Measurements from ENCODE around the gene CACNA1D.

CACNA1D gene

DNA sequence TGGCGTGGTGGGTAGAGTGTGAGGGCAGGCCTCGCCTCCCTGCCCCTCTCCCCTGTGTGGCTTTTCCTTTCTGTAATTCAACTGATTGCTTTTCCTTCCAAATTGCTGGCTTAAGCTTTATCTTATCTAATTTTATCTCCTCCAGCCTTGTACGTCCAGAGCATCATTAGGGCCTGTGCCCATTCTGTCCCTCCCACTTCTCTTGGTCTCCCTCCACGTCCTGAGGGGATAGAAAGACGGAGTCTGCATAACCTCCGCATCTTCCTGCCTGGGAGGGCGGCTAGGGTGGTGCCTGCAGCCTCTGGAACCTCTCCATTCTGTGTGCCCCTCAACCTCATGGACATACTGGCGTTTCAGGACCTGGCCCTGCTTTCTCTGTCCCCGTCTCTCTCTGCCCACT, 39.8 kb downstream of the CACNA1D start:
- no peak for DNase-seq (ENCODE audit: extremely low read depth, low read depth)
- H3K4me3 ChIP-seq (replicated peaks; ENCODE audit: low read depth, low read length): no peak overlapping the region
- TF ChIP-seq, protein P1, sequence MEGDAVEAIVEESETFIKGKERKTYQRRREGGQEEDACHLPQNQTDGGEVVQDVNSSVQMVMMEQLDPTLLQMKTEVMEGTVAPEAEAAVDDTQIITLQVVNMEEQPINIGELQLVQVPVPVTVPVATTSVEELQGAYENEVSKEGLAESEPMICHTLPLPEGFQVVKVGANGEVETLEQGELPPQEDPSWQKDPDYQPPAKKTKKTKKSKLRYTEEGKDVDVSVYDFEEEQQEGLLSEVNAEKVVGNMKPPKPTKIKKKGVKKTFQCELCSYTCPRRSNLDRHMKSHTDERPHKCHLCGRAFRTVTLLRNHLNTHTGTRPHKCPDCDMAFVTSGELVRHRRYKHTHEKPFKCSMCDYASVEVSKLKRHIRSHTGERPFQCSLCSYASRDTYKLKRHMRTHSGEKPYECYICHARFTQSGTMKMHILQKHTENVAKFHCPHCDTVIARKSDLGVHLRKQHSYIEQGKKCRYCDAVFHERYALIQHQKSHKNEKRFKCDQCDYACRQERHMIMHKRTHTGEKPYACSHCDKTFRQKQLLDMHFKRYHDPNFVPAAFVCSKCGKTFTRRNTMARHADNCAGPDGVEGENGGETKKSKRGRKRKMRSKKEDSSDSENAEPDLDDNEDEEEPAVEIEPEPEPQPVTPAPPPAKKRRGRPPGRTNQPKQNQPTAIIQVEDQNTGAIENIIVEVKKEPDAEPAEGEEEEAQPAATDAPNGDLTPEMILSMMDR (IDR thresholded peaks at IDR 0.05; ENCODE audit: low read depth, low read length, missing control alignments): no peak

DNA sequence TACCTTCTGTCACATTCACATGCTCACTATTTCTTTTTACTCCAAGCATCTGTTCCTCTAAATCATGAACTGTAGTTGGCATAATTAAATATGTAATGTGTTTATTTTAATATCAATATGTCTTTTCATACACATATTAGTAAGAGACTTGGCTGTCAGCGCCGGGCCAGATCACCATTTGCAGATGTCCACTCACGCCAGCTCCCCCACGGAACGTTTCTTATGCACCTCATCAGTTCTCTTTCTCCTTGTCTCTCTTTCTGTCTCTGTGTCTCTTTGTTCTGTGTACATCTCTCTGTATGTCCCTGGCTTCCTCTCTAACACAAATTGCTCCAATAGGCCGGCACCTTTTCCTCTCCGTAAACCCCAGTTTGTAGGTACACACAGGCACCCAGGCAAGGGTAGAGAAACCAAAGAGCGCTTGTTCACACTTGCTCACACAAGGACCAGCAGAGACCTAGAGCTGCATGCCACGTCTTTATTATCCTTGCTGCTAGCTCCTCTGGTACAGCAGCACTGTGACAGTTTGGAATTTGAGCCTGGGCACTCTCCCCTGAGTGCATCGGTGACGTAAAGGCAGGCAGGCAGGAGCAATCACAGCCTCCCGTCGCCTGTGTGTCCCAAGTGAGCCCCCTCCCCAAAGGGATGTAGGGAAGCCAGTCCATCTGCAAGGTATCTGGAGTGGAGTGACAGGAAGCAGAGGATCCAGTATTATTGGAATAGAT, 40.4 kb downstream of the CACNA1D start:
- no peak for DNase-seq (ENCODE audit: extremely low read depth, low read depth)
- TF ChIP-seq, protein P1 (IDR thresholded peaks at IDR 0.05; ENCODE audit: low read depth, low read length, missing control alignments): no peak
- no peak overlapping the region for H3K4me3 ChIP-seq (replicated peaks; ENCODE audit: low read depth, low read length)

DNA sequence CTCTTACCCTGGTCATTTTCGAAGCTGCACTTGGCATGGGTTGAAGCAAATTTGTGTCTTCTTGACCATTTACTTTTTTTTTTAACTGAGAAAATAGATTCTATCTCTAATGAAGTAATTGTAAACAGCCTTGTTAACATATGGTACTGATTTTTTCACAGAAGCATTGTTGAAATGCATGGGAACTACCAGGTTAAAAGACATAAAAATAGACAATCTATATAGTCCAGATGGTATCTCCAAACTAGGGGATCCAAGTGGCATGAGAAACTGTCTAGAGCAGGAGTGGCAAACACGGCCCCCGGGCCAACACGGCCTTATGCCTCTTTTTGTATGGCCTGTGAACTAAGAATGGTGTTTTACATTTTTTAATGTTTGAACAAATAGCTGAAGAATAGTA, 41.9 kb downstream of the CACNA1D start:
- no peak for DNase-seq (ENCODE audit: extremely low read depth, low read depth)
- H3K4me3 ChIP-seq (replicated peaks; ENCODE audit: low read depth, low read length): no peak overlapping the region
- TF ChIP-seq, protein P1 (IDR thresholded peaks at IDR 0.05; ENCODE audit: low read depth, low read length, missing control alignments): no peak

DNA sequence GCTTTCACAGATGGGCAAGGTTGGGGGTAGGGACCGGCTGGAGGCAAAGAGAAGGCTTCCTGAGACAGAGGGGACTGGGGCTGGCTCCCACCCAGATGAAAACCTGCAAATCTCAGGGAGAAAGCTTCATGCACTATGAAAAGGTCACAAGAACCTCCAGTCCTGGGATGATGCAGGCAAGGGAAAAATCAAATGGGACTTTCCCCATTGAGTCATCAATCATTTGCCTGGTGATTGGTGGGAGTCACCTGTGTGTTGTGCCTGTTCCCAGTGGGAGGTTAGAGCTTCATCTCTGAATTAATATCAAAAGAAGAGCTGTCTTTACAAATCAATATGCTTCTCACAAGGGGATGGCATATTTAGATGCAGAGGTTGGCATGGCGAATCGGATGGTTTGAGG, 49.9 kb downstream of the CACNA1D start:
- TF ChIP-seq, protein P1 (IDR thresholded peaks at IDR 0.05; ENCODE audit: low read depth, low read length, missing control alignments): no peak
- H3K4me3 ChIP-seq (replicated peaks; ENCODE audit: low read depth, low read length): no peak overlapping the region
- DNase-seq (ENCODE audit: extremely low read depth, low read depth): no peak

DNA sequence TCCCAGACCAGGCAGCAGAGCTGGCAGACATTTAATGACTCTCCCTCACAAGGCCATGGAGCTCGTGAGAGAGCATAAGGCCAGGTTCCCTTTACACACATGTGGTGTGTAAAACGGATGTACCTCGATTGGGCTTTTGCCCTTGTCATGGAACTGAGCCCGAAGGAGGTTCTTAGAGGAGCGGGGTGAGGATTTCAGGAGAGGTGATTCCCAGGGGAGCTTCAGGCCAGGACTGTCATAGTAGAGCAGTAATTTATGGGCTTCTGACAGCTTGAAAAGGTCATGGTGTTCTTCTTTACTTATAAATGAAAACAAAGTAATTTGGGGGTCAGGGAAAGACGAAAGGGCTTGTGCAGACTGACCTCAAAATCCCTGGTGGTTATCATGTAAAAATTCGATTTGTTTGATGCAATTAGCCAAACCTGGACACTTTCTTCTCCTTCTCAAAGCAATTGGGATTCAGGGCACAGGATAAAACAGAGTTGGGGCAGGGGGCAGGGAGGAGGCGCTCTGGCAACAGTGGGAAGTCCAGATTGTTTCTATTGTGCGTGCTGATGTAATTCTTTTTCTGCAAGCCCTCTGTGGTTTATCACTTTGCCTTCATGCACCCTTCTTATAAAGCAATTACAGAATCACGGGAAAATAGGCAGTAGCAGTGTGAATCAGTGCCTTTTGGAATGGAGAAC, 51.0 kb downstream of the CACNA1D start:
- no peak overlapping the region for H3K4me3 ChIP-seq (replicated peaks; ENCODE audit: low read depth, low read length)
- DNase-seq (ENCODE audit: extremely low read depth, low read depth): no peak
- TF ChIP-seq, protein P1 (IDR thresholded peaks at IDR 0.05; ENCODE audit: low read depth, low read length, missing control alignments): no peak

DNA sequence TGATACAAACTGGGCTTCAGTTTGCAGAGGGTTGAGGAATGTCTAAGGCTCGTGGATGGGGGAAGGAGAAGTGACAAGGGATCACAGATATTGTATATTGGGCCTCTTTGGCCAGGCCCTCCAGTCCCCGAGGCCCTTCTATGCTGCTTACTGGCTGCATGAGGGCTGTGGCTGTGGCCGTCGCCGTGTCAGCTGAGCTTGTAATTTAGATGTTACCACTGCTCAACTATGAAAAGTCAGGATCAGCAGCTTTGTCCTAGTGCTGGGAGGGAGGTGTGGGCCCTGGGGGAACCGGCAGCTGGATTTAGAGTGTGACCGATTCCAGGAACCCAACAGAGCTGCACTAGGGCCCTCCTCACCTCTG, 51.6 kb downstream of the CACNA1D start:
- H3K4me3 ChIP-seq (replicated peaks; ENCODE audit: low read depth, low read length): no peak overlapping the region
- TF ChIP-seq, protein P1 (IDR thresholded peaks at IDR 0.05; ENCODE audit: low read depth, low read length, missing control alignments): no peak
- no peak for DNase-seq (ENCODE audit: extremely low read depth, low read depth)
